BLaER1 treated with 17β-estradiol and CSF1 and Interleukin-3, amounts not matched to agents 10 nM and 100 nM (cell line): ENCODE measurements around the gene RASAL2.

Source experiments
- H3K27ac ChIP-seq, 11 experiments: shearing (Covaris generic); formaldehyde crosslinking; 2 replicates each; pipeline ENCODE4 v1.8.1; 2022
- H3K27me3 ChIP-seq, 11 experiments: shearing (Covaris generic); formaldehyde crosslinking; 2 replicates each; pipeline ENCODE4 v1.8.1; 2022
- H3K36me3 ChIP-seq, 11 experiments: shearing (Covaris generic); formaldehyde crosslinking; 2 replicates each; pipeline ENCODE4 v1.8.1; 2022
- H3K4me1 ChIP-seq, 10 experiments: shearing (Covaris generic); formaldehyde crosslinking; 2 replicates each; pipeline ENCODE4 v1.8.1; 2022
- H3K4me2 ChIP-seq, 11 experiments: shearing (Covaris generic); formaldehyde crosslinking; 2 replicates each; pipeline ENCODE4 v1.8.1; 2022
- H3K4me3 ChIP-seq, 10 experiments: shearing (Covaris generic); formaldehyde crosslinking; 2 replicates each; pipeline ENCODE4 v1.8.1; 2022
- H3K9ac ChIP-seq, 11 experiments: shearing (Covaris generic); formaldehyde crosslinking; 2 replicates each; pipeline ENCODE4 v1.8.1; 2022
- H3K9me3 ChIP-seq, 11 experiments: shearing (Covaris generic); formaldehyde crosslinking; replicated peaks in 1 of 11; 2 replicates each; pipeline ENCODE4 v1.8.1; 2022
- H4K20me1 ChIP-seq, 11 experiments: shearing (Covaris generic); formaldehyde crosslinking; 2 replicates each; pipeline ENCODE4 v1.8.1; 2022
- Cebpa-rat ChIP-seq, 11 experiments: shearing (Covaris generic); IDR thresholded peaks; 2 replicates each; pipeline ENCODE4 v1.8.1; 2022

The RASAL2 gene

GRCh38 chr1:178218550-178218949 is 124.6 kb downstream of the RASAL2 start:
- H3K9me3 ChIP-seq, result no peaks in the 10 kb centered on the region
- H3K27me3 ChIP-seq, result no peaks in the 10 kb centered on the region
- H3K27ac ChIP-seq, result no peak overlapping the region

GRCh38 chr1:178220094-178220493 is 126.2 kb downstream of the RASAL2 start:
- Histone ChIP-seq H3K4me1 (no peaks in the 10 kb centered on the region), H3K36me3 (no peaks in the 10 kb centered on the region), H3K27me3 (no peaks in the 10 kb centered on the region), H4K20me1 (peaks cover 0 to 14% (median 0%) of the 10 kb centered on the region in 11 experiments; a peak in 2 of 22 replicates), H3K4me3 (no peak overlapping the region), H3K9ac (no peak overlapping the region), H3K9me3 (no peaks in the 10 kb centered on the region), H3K4me2 (no peak overlapping the region), H3K27ac (no peak overlapping the region)
- no peak for TF ChIP-seq Cebpa-rat (IDR thresholded peaks at IDR 0.05)

More at GRCh38 chr1:178218550-178218949, 124.6 kb downstream of the RASAL2 start:
- no peak for TF ChIP-seq Cebpa-rat (IDR thresholded peaks at IDR 0.05)
- no peak overlapping the region for H3K9ac ChIP-seq
- H3K4me1 ChIP-seq, result no peaks in the 10 kb centered on the region
- H3K36me3 ChIP-seq, result no peaks in the 10 kb centered on the region
- no peak overlapping the region for H3K4me3 ChIP-seq
- H3K4me2 ChIP-seq, result no peak overlapping the region
- H4K20me1 ChIP-seq, result peaks cover 0 to 14% (median 0%) of the 10 kb centered on the region in 11 experiments; a peak in 2 of 22 replicates

GRCh38 chr1:178223289-178223688 is 129.4 kb downstream of the RASAL2 start:
- Histone ChIP-seq H3K4me1 (no peaks in the 10 kb centered on the region), H3K27me3 (no peaks in the 10 kb centered on the region), H3K4me3 (no peak overlapping the region), H3K27ac (no peak overlapping the region), H3K9ac (no peak overlapping the region), H3K9me3 (no peaks in the 10 kb centered on the region), H4K20me1 (peaks cover 0 to 20% (median 0%) of the 10 kb centered on the region in 11 experiments; a peak in 3 of 22 replicates), H3K4me2 (no peak overlapping the region), H3K36me3 (no peaks in the 10 kb centered on the region)
- TF ChIP-seq Cebpa-rat (IDR thresholded peaks at IDR 0.05), result no peak

GRCh38 chr1:178224358-178224757 is 130.5 kb downstream of the RASAL2 start:
- Histone ChIP-seq H3K4me2 (no peak overlapping the region), H3K9ac (no peak overlapping the region), H3K27ac (no peak overlapping the region), H3K4me3 (no peak overlapping the region), H3K27me3 (no peaks in the 10 kb centered on the region), H3K36me3 (no peaks in the 10 kb centered on the region), H3K4me1 (no peaks in the 10 kb centered on the region), H3K9me3 (no peaks in the 10 kb centered on the region), H4K20me1 (peaks cover 0 to 20% (median 0%) of the 10 kb centered on the region in 11 experiments; a peak in 3 of 22 replicates)
- TF ChIP-seq Cebpa-rat (IDR thresholded peaks at IDR 0.05), result no peak

- no peak for TF ChIP-seq Cebpa-rat (IDR thresholded peaks at IDR 0.05)
- H3K4me3 ChIP-seq, result no peak overlapping the region
- no peaks in the 10 kb centered on the region for H3K36me3 ChIP-seq
- H3K4me1 ChIP-seq, result no peaks in the 10 kb centered on the region
- no peaks in the 10 kb centered on the region for H3K27me3 ChIP-seq
- no peaks in the 10 kb centered on the region for H3K9me3 ChIP-seq
- peaks cover 0 to 19% (median 0%) of the 10 kb centered on the region in 11 experiments; a peak in 3 of 22 replicates for H4K20me1 ChIP-seq
- H3K9ac ChIP-seq, result no peak overlapping the region
- no peak overlapping the region for H3K4me2 ChIP-seq
- H3K27ac ChIP-seq, result no peak overlapping the region
Measured at GRCh38 chr1:178230881-178231409, 137.0 kb downstream of the RASAL2 start.

- no peak overlapping the region for H3K4me2 ChIP-seq
- TF ChIP-seq Cebpa-rat (IDR thresholded peaks at IDR 0.05), result no peak
- no peak overlapping the region for H3K9ac ChIP-seq
- no peaks in the 10 kb centered on the region for H3K9me3 ChIP-seq
- H3K4me1 ChIP-seq, result no peaks in the 10 kb centered on the region
- H3K36me3 ChIP-seq, result no peaks in the 10 kb centered on the region
- H3K4me3 ChIP-seq, result no peak overlapping the region
- H3K27me3 ChIP-seq, result no peaks in the 10 kb centered on the region
- H3K27ac ChIP-seq, result no peak overlapping the region
- peaks cover 0 to 15% (median 0%) of the 10 kb centered on the region in 11 experiments; a peak in 3 of 22 replicates for H4K20me1 ChIP-seq
Measured at GRCh38 chr1:178232108-178232507, 138.2 kb downstream of the RASAL2 start.

- H3K27ac ChIP-seq, result no peak overlapping the region
- no peaks in the 10 kb centered on the region for H3K4me1 ChIP-seq
- no peaks in the 10 kb centered on the region for H3K36me3 ChIP-seq
- peaks cover 0 to 12% (median 0%) of the 10 kb centered on the region in 11 experiments; a peak in 3 of 22 replicates for H4K20me1 ChIP-seq
- no peak overlapping the region for H3K9ac ChIP-seq
- no peaks in the 10 kb centered on the region for H3K27me3 ChIP-seq
- no peak for TF ChIP-seq Cebpa-rat (IDR thresholded peaks at IDR 0.05)
- H3K9me3 ChIP-seq, result no peaks in the 10 kb centered on the region
- no peak overlapping the region for H3K4me3 ChIP-seq
- no peak overlapping the region for H3K4me2 ChIP-seq
Measured at GRCh38 chr1:178232949-178233348, 139.0 kb downstream of the RASAL2 start.

GRCh38 chr1:178237121-178237520 is 143.2 kb downstream of the RASAL2 start:
- no peak overlapping the region for H3K27ac ChIP-seq
- no peaks in the 10 kb centered on the region for H3K36me3 ChIP-seq
- no peak overlapping the region for H3K4me3 ChIP-seq
- H3K9ac ChIP-seq, result no peak overlapping the region
- no peaks in the 10 kb centered on the region for H3K9me3 ChIP-seq
- H3K4me2 ChIP-seq, result no peak overlapping the region
- H3K4me1 ChIP-seq, result peaks cover 0 to 4% (median 0%) of the 10 kb centered on the region in 10 experiments; a peak in 2 of 20 replicates
- no peak for TF ChIP-seq Cebpa-rat (IDR thresholded peaks at IDR 0.05)
- no peaks in the 10 kb centered on the region for H3K27me3 ChIP-seq
- H4K20me1 ChIP-seq, result peaks cover 0 to 21% (median 0%) of the 10 kb centered on the region in 11 experiments; a peak in 3 of 22 replicates

- no peak overlapping the region for H3K4me2 ChIP-seq
- H3K27ac ChIP-seq, result no peak overlapping the region
- H3K4me1 ChIP-seq, result peaks cover 0 to 4% (median 0%) of the 10 kb centered on the region in 10 experiments; a peak in 2 of 20 replicates
- no peaks in the 10 kb centered on the region for H3K27me3 ChIP-seq
- H4K20me1 ChIP-seq, result peaks cover 0 to 9% (median 0%) of the 10 kb centered on the region in 11 experiments; a peak in 2 of 22 replicates
- no peaks in the 10 kb centered on the region for H3K9me3 ChIP-seq
- H3K9ac ChIP-seq, result no peak overlapping the region
- no peak overlapping the region for H3K4me3 ChIP-seq
- no peaks in the 10 kb centered on the region for H3K36me3 ChIP-seq
- TF ChIP-seq Cebpa-rat (IDR thresholded peaks at IDR 0.05), result no peak
Measured at GRCh38 chr1:178238722-178239510, 145.0 kb downstream of the RASAL2 start.
